GM10847 (cell line): ENCODE results near the gene TRAF7.

ENCODE experiments used
- POLR2A ChIP-seq: IDR thresholded peaks from 2 replicates; pipeline ENCODE4 v1.6.1; 2011; ENCODE audit not compliant: insufficient read length; ENCODE audit errors: extremely low read depth

TRAF7 gene

DNA sequence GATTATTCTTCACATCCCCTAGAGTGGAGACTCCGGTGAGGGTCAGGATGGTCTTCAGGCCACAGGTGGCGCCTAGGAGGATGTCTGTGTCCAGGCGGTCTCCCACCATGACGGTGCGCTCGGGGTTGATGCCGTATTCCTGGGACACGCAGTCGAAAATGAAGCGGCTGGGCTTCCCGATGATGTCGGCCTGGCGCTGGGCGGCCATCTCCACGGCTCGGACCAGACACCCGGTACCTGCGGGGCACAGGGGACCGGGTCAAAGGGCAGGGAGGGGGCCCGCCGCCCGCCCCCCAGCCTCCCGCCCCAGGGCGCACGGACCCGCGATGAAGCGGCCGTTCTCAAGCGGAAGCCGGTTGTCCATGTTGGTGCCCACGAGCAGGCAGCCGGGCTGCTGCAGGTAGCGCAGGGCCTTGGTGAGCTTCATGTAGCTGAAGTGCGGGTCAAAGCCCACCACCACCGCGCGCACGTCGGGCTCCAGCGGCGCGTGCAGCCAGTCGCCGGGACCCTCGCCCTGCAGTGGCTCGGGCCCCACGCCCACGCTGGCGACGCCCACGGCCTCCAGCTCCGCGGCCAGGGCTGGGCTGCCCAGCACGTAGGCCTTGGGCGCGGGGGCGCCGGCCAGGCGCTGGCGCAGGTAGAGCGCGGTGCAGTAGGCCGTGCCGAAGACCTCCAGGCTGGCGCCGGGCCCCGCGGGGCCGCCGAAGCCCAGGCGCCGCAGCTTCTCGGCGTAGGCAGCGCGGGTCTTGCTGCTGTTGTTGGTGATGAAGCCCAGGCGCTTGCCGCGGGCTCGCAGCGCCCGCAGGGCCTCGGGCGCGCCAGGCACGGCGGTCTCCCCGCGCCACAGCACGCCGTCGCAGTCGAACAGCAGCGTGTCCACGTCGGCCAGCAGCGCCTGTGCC, 58.5 kb downstream of the TRAF7 start:
- TF ChIP-seq POLR2A: no peak

DNA sequence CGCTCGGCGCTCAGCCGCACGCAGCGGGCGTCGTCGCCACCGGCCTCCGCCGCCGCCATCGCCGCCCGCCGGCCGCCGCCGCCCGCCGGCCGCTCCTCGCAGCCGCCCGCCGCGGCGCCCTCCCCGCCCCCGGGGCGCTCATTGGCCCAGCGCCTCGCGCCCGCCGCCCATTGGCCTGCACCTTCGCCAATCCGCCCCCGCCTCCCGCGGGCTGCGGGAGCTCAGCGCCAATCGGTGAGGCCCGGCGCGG, 59.1 kb downstream of the TRAF7 start, which contains the start of gene PGP:
Gene PGP, minus strand, starts transcription at position 122 of the 250 bp plus-strand sequence. Its CDS starts 63 bp downstream, at position 59.
- no peak for TF ChIP-seq POLR2A

DNA sequence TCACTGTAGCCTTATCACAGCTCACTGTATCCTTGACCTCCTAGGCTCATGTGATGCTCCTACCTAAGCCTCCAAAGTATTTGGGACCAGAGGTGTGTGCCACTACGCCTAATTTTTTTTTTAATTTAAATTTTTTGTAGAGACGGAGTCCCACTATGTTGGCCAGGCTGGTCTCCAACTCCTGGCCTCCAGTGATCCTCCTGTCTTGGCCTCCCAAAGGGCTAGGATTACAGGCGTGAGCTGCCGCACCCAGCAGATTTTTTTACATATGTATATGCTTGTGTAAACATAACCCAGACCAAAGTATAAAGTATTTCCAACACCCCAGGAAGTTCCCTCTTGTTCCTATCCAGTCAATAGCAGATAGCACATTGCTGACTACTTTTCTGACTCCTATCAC, 60.7 kb downstream of the TRAF7 start:
- TF ChIP-seq POLR2A: no peak

DNA sequence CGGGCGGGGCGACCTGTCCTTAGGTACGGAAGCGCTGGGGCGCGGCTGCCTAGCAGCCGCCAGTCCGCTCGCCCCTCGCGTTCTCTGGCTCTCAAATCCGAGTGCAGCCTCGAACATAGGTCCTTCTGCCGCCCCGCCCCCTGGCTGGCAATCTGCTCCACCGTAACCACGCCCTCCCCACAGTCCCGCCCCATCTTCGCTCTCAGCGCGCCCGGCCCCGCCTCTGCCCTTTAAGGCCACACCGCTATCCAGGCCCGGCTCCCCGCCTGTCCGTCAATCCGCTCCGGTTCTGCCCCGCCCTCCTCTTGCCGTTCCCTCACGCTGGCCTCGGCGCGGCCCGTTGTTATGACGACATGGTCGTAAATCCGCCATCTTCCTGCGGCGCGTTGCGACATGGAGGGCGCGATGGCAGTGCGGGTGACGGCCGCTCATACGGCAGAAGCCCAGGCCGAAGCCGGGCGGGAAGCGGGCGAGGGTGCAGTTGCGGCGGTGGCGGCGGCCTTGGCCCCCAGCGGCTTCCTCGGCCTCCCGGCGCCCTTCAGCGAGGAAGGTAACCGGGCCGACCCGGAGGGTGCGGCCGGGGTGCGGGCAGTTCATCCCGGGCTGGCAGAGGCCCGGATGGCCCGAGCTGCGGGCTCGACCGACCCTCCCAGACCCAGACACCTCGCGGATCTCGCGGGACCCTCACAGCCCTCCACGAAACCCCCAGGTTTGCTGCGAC, 67.8 kb downstream of the TRAF7 start, which contains the start of gene E4F1:
Gene E4F1, plus strand, starts transcription at position 371 of the 721 bp plus-strand sequence. Its CDS starts 23 bp downstream, at position 394.
- peak; percentile 97 for TF ChIP-seq POLR2A

DNA sequence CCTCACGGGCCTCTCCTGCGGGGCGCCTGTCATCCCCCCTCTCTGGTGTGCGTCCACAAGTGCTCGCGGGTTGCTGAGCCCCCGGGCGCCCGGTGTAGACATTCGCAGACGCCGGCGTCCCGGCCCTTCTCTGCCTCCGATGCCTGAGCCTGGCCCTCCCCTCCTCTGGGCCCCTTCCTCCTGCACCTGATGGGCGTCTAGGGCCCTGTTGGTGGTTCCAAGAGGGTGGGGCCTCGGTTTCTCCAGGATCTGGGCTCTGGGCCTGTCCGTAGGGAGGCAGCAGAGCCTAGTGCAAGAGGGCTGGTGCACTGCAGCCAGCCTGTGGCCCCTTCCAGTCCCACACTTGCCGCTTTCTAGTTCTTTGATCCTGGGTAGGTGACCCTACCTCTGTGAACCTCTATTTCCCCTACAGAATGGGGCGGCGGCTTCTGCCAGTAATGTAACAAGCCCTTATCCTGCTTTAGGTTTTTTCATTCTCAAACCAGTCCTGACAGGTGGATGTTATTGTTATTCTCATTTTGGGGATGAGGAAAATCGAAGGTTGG, 68.4 kb downstream of the TRAF7 start:
- TF ChIP-seq POLR2A: no peak

DNA sequence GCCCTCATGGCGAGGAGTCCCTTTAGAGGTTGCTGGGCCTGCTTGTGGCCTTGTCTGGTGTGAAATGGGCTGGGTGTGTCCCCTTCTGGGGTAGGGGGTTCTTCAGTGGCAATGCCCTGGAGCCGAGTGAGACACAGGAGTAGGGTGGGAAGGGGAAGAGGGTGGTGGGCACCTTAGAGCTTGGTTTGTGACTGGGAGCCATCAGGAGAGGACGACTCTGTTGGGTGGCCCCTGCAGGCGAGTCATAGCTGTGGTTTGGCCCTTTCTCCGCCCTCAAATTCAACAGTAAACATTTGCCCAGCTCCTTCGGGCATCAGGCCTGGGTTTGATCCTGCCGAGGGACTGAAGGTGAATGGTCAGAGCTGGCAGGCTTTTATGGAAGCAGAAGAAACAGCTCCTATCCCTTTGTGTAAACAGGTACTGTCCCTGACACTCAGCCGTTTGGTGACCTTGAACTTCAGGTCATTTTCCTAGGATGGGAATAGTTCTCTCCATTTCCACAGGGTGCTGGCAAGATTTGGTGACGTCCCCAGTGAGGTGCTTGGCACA, 70.7 kb downstream of the TRAF7 start:
- no peak for TF ChIP-seq POLR2A

DNA sequence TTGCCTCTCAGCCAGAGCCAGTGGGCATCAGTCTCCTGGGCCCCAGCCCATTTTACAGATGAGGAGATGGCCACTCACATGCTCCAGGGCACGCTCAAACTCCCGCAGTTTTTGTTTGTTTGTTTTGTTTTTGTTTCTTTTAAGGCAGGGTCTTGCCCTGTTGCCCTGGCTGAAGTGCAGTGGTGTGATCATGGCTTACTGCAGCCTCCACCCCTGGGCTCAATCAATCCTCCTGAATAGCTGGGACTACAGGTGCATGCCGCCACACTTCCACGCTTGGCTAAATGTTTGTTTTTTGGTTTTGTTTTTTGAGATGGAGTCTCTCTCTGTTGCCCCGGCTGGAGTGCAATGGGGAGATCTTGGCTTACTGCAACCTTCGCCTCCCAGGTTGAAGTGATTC, 71.3 kb downstream of the TRAF7 start:
- no peak for TF ChIP-seq POLR2A
